ENCODE measurements around the gene RPLP1. TPM values are rescaled to one million over a fixed set of nuclear protein-coding genes. Genes with fewer than 3 reads are reported as not detected.

RPLP1 gene
- total RNA-seq, 1 donor from 2014 or later, result 1,829 TPM

GRCh38 chr15:69450968-69451695, 1.5 kb upstream of the RPLP1 start:
- Mint-ChIP-seq H3K9me3 (no peaks in the 10 kb centered on the region), H3K27me3 (no peaks in the 10 kb centered on the region), H3K36me3 (ENCODE audit: low read depth) (peaks cover 49% of the 10 kb centered on the region), H3K27ac (peak overlapping the region; percentile 100), H3K4me3 (peak overlapping the region; percentile 99), H3K4me1 (peaks cover 28% of the 10 kb centered on the region)
- intact Hi-C loops (cut with micrococcal nuclease), result no loop called here
- no peak for DNase-seq

DNA sequence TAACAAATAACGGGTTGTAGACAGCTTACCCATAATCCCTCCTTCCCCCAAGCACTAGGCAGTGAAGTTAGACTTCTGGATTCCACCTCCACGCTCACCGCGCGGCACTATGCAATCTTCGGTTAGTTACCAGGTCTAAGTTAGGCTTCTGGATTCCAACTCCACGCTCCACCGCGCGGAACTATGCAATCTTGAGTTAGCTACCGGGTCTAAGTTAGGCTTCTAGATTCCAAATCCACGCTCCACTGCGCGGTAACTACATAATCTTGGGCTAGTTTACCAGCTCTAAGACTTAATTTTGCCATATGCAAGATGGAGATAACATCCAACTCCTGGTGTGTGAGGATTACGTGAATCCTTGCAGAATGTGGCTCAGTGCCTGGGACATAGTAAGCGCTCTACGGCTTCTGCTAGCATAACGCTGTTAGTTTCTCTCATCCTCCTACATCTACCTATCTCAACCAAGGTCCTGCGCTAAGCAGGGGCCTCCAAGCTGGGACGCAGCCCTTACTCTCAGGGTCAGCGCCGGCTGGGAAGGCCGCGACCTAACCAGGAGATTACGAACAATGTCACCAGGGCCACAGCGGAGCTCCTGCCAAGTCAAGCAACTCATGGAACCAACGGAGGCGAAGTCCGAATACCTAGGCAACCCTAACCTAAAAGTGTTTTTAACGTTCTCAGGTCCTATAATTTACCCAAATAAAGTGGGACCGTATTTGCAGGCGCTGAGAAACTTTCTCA, 497 bp upstream of the RPLP1 start:
- DNase-seq, result peak; percentile 76
- Mint-ChIP-seq H3K27ac (peak overlapping the region; percentile 100), H3K4me1 (peaks cover 30% of the 10 kb centered on the region), H3K9me3 (no peaks in the 10 kb centered on the region), H3K36me3 (ENCODE audit: low read depth) (peaks cover 52% of the 10 kb centered on the region), H3K27me3 (no peaks in the 10 kb centered on the region), H3K4me3 (peak overlapping the region; percentile 99)
- intact Hi-C loops (cut with micrococcal nuclease), result loop anchor here (1.0 to 2.0 kb wide), 5 partner anchors 9 to 647 kb away; partner anchors contain the start of gene KIF23

GRCh38 chr15:69454953-69455352, 2.3 kb downstream of the RPLP1 start:
- DNase-seq, result no peak
- Mint-ChIP-seq H3K4me3 (peak overlapping the region; percentile 99), H3K9me3 (no peaks in the 10 kb centered on the region), H3K27ac (peak overlapping the region; percentile 73), H3K4me1 (peaks cover 35% of the 10 kb centered on the region), H3K36me3 (ENCODE audit: low read depth) (peaks cover 53% of the 10 kb centered on the region), H3K27me3 (no peaks in the 10 kb centered on the region)
- intact Hi-C loops (cut with micrococcal nuclease), result no loop called here

GRCh38 chr15:69456208-69457166, 3.9 kb downstream of the RPLP1 start:
- Mint-ChIP-seq H3K9me3 (no peaks in the 10 kb centered on the region), H3K27me3 (no peaks in the 10 kb centered on the region), H3K4me3 (peak overlapping the region; percentile 10), H3K27ac (no peak overlapping the region), H3K36me3 (ENCODE audit: low read depth) (peaks cover 53% of the 10 kb centered on the region), H3K4me1 (peaks cover 34% of the 10 kb centered on the region)
- intact Hi-C loops (cut with micrococcal nuclease), result no loop called here
- DNase-seq, result no peak

DNA sequence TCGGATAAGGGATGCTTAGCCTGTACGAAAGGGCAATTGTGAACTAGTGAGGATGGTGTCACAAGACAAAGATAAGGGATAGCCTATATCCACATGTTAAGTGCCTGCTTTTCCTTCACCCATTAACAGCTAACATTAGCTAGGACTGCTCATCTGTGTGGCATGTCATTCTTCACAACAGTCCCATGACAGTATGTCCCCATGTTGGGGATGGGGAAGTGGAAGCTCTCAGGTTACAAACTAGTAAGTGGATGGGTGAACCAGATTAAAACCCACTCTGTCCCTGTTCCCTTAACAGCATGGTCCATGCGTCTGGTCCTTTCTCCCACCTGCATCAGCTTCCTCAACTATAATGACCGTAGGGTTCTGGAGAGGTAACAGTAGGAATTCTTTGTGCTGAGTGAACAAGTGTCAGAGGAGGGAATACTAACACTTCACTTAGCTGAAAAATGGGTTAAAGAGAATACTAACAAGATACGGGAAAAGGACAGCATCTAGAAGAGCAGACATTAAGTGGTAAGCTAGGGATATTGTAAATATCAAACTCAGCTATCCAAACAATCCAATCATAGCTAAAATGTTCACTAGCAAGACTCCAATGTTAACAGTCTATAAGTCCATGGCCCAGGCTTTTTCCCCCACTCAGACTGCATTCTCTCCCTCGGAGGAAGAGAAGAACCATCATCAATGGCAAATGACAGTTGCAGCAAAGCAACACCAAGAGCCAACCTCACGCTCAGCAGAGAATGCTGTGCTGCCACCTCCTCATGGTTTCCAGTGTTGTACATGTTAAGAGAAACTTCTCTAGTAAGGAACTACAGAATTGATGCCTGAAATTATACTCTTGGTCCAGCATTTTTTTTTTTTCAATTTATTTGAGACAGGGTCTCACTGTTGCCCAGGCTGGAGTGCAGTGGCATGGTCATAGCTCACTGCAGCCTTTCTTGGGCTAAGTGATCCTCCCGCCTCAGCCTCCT, 5.0 kb downstream of the RPLP1 start:
- H3K27me3 Mint-ChIP-seq, result no peaks in the 10 kb centered on the region
- H3K36me3 Mint-ChIP-seq (ENCODE audit: low read depth), result peaks cover 53% of the 10 kb centered on the region
- H3K9me3 Mint-ChIP-seq, result no peaks in the 10 kb centered on the region
- H3K4me3 Mint-ChIP-seq, result no peak overlapping the region
- intact Hi-C loops (cut with micrococcal nuclease), result no loop called here
- peaks cover 39% of the 10 kb centered on the region for H3K4me1 Mint-ChIP-seq
- DNase-seq, result no peak
- H3K27ac Mint-ChIP-seq, result peak overlapping the region; percentile 17

DNA sequence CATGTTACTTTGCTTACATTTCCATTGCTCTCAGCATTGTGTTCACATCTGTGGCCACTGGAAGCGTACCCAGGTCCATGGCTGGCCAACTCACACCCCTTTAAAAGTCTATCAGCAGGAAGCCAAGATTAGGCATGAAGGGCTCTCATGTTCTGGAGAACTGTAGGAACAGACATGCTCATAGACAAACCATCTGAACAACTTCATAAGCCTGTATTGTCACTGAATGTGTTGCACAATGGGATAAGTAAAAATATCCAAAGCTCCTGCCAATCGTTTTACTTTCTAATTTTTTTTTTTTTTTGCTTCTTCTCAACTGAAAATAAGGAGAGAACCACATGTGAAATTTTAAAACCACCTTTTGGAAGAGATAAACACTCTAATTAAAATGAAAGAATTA, 6.4 kb downstream of the RPLP1 start:
- Mint-ChIP-seq H3K4me3 (no peak overlapping the region), H3K36me3 (ENCODE audit: low read depth) (peaks cover 43% of the 10 kb centered on the region), H3K27me3 (no peaks in the 10 kb centered on the region), H3K9me3 (no peaks in the 10 kb centered on the region), H3K4me1 (peaks cover 39% of the 10 kb centered on the region), H3K27ac (peak overlapping the region; percentile 15)
- no peak for DNase-seq
- intact Hi-C loops (cut with micrococcal nuclease), result no loop called here

DNA sequence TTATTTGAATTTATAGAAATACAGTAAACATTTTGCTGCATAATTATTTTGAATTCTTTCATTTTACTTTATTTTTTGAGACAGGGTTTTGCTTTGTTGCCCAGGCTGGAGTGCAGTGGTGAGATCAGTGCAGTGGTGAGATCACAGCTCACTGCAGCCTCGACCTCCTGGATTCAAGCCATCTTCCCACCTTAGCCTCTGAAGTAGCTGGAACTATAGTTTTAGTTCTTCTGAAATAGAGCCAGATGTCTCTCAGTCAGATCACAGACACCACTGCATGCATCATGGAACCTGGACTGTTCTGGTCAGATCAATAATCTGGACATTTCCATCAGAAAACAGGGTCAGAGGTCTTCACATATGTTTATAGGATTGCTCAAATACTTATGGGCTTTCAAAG, 7.9 kb downstream of the RPLP1 start:
- no peak for DNase-seq
- H3K27ac Mint-ChIP-seq, result no peak overlapping the region
- H3K9me3 Mint-ChIP-seq, result no peaks in the 10 kb centered on the region
- intact Hi-C loops (cut with micrococcal nuclease), result no loop called here
- H3K36me3 Mint-ChIP-seq (ENCODE audit: low read depth), result peaks cover 29% of the 10 kb centered on the region
- no peak overlapping the region for H3K4me3 Mint-ChIP-seq
- peaks cover 26% of the 10 kb centered on the region for H3K4me1 Mint-ChIP-seq
- H3K27me3 Mint-ChIP-seq, result no peaks in the 10 kb centered on the region

DNA sequence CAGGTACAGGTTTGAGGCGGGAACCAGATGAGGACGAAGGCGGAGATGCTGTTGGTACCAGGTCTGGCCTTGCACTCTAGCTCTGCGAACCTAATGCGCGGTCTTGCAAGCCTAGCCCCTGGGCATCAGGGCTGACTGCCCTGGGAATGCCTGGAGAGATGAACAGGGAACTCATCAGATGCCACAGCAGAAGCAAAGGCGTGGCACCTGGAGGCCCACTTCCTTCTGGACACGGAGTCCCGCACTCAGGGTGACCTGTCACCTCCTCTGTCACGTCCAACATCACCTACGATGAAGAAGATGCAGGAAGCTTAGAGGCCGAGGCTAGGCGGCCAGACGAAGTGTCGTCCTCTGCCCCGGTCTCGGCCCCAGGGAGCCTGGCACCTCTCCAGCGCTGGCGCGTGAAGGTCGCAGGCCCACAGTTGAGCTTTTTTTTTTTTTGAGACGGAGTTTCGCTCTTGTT, 9.4 kb downstream of the RPLP1 start:
- Mint-ChIP-seq H3K4me3 (peak overlapping the region; percentile 90), H3K9me3 (no peaks in the 10 kb centered on the region), H3K4me1 (peaks cover 21% of the 10 kb centered on the region), H3K36me3 (ENCODE audit: low read depth) (peaks cover 13% of the 10 kb centered on the region), H3K27ac (peak overlapping the region; percentile 89), H3K27me3 (peaks cover 7% of the 10 kb centered on the region)
- DNase-seq, result no peak
- intact Hi-C loops (cut with micrococcal nuclease), result loop anchor here (1.0 kb wide), 1 partner anchor 10 kb away; the partner anchor contains the start of gene RPLP1

DNA sequence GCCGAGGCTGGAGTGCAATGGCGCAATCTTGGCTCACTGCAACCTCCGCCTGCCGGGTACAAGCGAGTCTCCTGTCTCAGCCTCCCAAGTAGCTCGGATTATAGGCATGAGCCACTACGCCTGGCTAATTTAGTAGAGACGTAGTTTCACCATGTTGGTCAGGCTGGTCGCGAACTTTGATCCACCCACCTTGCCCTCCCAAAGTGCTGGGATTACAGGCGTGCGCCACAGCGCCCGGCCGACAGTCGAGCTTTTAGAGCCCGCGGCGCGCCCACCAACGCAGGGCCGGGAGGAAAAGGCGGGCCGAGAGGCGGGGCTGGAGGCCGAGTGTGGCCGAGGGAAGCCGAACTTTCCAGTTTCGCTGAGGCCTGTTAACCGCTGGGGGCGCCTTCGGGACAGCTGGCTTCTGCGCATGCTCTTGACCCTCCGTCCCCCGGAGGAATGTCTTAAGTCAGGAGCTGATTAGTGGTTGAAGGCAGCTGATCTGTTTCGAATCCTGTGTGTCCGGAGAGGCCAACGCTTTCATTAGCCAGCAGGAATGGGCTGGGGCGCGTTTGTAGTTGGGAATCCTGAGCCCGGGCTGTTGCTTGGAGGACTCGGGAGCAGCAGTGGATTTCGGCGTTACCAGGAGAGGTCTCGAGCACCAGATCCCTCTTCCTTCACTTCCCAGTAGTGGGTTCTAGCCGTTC, 10.0 kb downstream of the RPLP1 start:
- Mint-ChIP-seq H3K27ac (peak overlapping the region; percentile 89), H3K36me3 (ENCODE audit: low read depth) (peaks cover 7% of the 10 kb centered on the region), H3K9me3 (no peaks in the 10 kb centered on the region), H3K27me3 (peaks cover 7% of the 10 kb centered on the region), H3K4me3 (peak overlapping the region; percentile 90), H3K4me1 (peaks cover 18% of the 10 kb centered on the region)
- peak; percentile 97 for DNase-seq
- intact Hi-C loops (cut with micrococcal nuclease), result loop anchor here (1.0 kb wide), 1 partner anchor 10 kb away; the partner anchor contains the start of gene RPLP1

DNA sequence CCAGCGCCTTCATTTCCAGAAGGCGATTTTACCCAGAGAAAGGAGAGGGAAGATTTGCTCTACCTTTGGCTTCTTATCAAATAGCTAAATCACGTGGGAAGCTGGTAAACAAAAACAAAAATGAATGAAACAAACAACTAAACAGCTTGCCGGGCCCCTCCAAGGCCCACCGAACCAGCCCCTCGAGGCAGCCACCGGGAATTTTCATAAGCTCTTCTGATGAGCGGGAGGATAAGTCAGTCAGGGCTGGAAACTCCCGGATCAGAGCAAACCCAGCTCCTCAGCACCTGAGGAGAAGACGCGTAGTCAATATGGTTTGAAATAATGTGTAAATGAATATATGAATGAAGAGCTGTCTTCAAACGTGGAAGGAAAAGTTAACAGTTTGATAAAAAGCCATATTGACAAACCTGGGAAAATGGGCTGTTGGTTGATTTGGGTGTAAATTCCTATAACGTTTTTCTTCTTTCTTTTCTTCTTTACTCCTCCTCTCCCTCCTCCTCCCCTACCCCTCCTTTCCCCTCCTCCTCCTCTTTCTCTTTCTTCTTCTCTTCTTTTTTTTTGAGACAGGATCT, 10.7 kb downstream of the RPLP1 start:
- Mint-ChIP-seq H3K4me1 (peaks cover 21% of the 10 kb centered on the region), H3K27ac (peak overlapping the region; percentile 89), H3K27me3 (peaks cover 7% of the 10 kb centered on the region), H3K4me3 (peak overlapping the region; percentile 90), H3K9me3 (no peaks in the 10 kb centered on the region), H3K36me3 (ENCODE audit: low read depth) (peaks cover 5% of the 10 kb centered on the region)
- intact Hi-C loops (cut with micrococcal nuclease), result no loop called here
- DNase-seq, result no peak

- H3K36me3 Mint-ChIP-seq (ENCODE audit: low read depth), result no peaks in the 10 kb centered on the region
- H3K4me1 Mint-ChIP-seq, result peaks cover 36% of the 10 kb centered on the region
- no peak for DNase-seq
- no peak overlapping the region for H3K4me3 Mint-ChIP-seq
- H3K9me3 Mint-ChIP-seq, result no peaks in the 10 kb centered on the region
- intact Hi-C loops (cut with micrococcal nuclease), result loop anchor here (5.0 kb wide), 1 partner anchor 292 kb away; no protein-coding TSS in a partner anchor
- H3K27me3 Mint-ChIP-seq, result peaks cover 7% of the 10 kb centered on the region
- no peak overlapping the region for H3K27ac Mint-ChIP-seq
These were observed 12.6 kb downstream of the RPLP1 start for GRCh38 chr15:69465253-69465652.

- H3K4me1 Mint-ChIP-seq, result peaks cover 34% of the 10 kb centered on the region
- H3K36me3 Mint-ChIP-seq (ENCODE audit: low read depth), result no peaks in the 10 kb centered on the region
- peaks cover 14% of the 10 kb centered on the region for H3K27me3 Mint-ChIP-seq
- H3K27ac Mint-ChIP-seq, result no peak overlapping the region
- H3K9me3 Mint-ChIP-seq, result no peaks in the 10 kb centered on the region
- intact Hi-C loops (cut with micrococcal nuclease), result loop anchor here (5.0 kb wide), 1 partner anchor 291 kb away; no protein-coding TSS in a partner anchor
- H3K4me3 Mint-ChIP-seq, result no peak overlapping the region
- DNase-seq, result no peak
These were observed 14.1 kb downstream of the RPLP1 start for GRCh38 chr15:69466733-69467132.

All from activated CD4-positive, alpha-beta T cell treated with anti-CD3 and anti-CD28 coated beads, Interleukin-2, amount 10 ng/mL, durations not matched to agents 24 days and 14 days (primary cell).